Activated B cell treated with CpG ODN at 0.5 μM for 24 hours (primary cell): ENCODE measurements around the gene AGO1. TPM values are rescaled to one million over a fixed set of nuclear protein-coding genes. Genes with fewer than 3 reads are reported as not detected.

ENCODE experiments used
- ATAC-seq: fragments of 200-7000 bp; cut with Tn5 transposase; one replicate; pipeline ENCODE4 v1.10.0; 2021; ENCODE audit warnings: low read depth, mild to moderate bottlenecking, moderate library complexity
- CTCF ChIA-PET: fragments of 350-600 bp; sonication (Branson Sonifier 250); formaldehyde crosslinking; loops from one replicate; lab custom pipeline; 2021; ENCODE audit warnings: antibody characterized with exemption; lab: Charles Lee
- POLR2A ChIA-PET: fragments of 350-600 bp; sonication (Branson Sonifier 250); formaldehyde crosslinking; loops from one replicate; lab custom pipeline; 2021; ENCODE audit warnings: antibody characterized with exemption; lab: Charles Lee
- DNase-seq: peaks from one replicate; pipeline ENCODE4 v3.0.0; 2022
- H3K27ac Mint-ChIP-seq: one replicate; pipeline ENCODE4 v1.8.0; 2020; ENCODE audit warnings: mixed read lengths
- H3K27me3 Mint-ChIP-seq: one replicate; pipeline ENCODE4 v1.8.0; 2021; ENCODE audit warnings: mixed read lengths
- H3K36me3 Mint-ChIP-seq: one replicate; pipeline ENCODE4 v1.8.0; 2021; ENCODE audit warnings: low read depth, mixed read lengths
- H3K4me1 Mint-ChIP-seq: one replicate; pipeline ENCODE4 v1.8.0; 2021; ENCODE audit warnings: mixed read lengths
- H3K4me3 Mint-ChIP-seq: one replicate; pipeline ENCODE4 v1.8.0; 2020; ENCODE audit warnings: mild to moderate bottlenecking, mixed read lengths
- H3K9me3 Mint-ChIP-seq: one replicate; pipeline ENCODE4 v1.8.0; 2020; ENCODE audit warnings: mixed read lengths
- intact Hi-C: fragments of 100-400 bp; cut with micrococcal nuclease; formaldehyde crosslinking; loops from one replicate; pipeline ENCODE4 v1.15.1; 2024
- total RNA-seq: library from RNA; stranded (reverse); gene quantifications from 2 replicates; pipeline ENCODE4 v1.2.3, GENCODE V29; 2022
- TF ChIP-seq, protein P1 (sequence below): fragments of 200-600 bp; IDR thresholded peaks from one replicate; pipeline ENCODE4 v1.8.0; 2022; ENCODE audit warnings: antibody characterized with exemption, mild to moderate bottlenecking

The AGO1 gene
- total RNA-seq, 1 donor from 2014 or later: 34.3 TPM

DNA sequence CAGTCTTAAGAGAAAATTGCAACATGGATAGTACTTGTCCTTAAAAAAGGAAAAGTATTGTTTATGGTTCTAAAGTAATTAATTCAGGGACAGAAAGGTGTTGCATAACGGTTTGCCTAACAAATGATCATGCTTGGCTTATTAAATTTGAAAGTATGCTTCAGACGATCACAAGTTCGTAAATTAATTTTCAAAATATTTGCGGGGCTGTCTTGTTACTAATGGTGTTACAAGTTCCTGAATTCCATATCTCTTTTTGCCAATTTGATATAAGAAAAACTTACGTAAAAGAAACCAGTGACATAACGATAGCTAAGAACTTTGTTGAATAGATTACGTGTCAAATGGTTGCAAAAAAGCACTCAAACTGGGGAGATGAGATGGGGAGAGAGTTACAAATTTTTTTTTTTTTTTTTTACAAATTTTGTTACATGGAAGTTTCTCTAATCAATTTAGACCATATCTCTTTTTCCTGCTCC lies 49.2 kb downstream of the AGO1 start:
- intact Hi-C loops: loop anchor here (5.0 kb wide), 2 partner anchors 125 to 455 kb away; partner anchors contain the start of genes AGO4 and STK40

DNA sequence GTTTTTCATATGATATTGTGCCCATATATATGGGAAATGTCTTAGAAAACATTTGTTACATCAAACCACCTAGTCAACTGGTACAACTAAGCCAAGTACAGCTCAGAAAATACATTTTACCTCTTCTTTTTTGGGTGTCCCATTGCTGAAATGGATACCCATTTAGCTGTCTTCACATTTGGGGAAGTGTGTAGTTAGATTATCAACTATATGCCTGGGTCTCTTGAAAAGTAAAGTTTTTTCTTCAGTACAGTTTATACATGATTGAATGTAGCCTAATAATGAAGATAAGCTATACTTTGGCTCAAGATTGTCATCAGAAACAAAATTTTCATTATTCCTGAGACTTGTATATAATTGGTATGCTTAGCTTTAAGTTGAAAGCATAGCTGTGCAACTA lies 49.9 kb downstream of the AGO1 start:
- TF ChIP-seq, protein P1, sequence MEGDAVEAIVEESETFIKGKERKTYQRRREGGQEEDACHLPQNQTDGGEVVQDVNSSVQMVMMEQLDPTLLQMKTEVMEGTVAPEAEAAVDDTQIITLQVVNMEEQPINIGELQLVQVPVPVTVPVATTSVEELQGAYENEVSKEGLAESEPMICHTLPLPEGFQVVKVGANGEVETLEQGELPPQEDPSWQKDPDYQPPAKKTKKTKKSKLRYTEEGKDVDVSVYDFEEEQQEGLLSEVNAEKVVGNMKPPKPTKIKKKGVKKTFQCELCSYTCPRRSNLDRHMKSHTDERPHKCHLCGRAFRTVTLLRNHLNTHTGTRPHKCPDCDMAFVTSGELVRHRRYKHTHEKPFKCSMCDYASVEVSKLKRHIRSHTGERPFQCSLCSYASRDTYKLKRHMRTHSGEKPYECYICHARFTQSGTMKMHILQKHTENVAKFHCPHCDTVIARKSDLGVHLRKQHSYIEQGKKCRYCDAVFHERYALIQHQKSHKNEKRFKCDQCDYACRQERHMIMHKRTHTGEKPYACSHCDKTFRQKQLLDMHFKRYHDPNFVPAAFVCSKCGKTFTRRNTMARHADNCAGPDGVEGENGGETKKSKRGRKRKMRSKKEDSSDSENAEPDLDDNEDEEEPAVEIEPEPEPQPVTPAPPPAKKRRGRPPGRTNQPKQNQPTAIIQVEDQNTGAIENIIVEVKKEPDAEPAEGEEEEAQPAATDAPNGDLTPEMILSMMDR: no peak
- Mint-ChIP-seq H3K36me3 (peaks cover 2% of the 10 kb centered on the region), H3K27ac (no peak overlapping the region), H3K27me3 (no peaks in the 10 kb centered on the region), H3K4me3 (peak overlapping the region; percentile 11), H3K4me1 (peaks cover 28% of the 10 kb centered on the region), H3K9me3 (no peaks in the 10 kb centered on the region)
- DNase-seq (no peak), ATAC-seq (no peak)
- ChIA-PET CTCF (no interaction called here), POLR2A (interaction anchor here (0.5 to 0.6 kb wide), 3 partner anchors 38 to 468 kb away, joined by 3 to 9 read pairs (median 3); no protein-coding TSS in a partner anchor)
- intact Hi-C loops: loop anchor here (5.0 kb wide), 2 partner anchors 126 to 454 kb away; partner anchors contain the start of genes AGO4 and STK40

More for the DNA sequence above, 49.2 kb downstream of the AGO1 start:
- TF ChIP-seq, protein P1: no peak
- peak overlapping the region; percentile 91 for H3K4me3 Mint-ChIP-seq
- no peak for ATAC-seq
- ChIA-PET POLR2A (interaction anchor here (1.3 to 2.7 kb wide), 2 partner anchors 49 to 1072 kb away, joined by 3 to 25 read pairs; partner anchors contain the start of genes AGO1 and SMIM12), CTCF (interaction anchor here (1.6 kb wide), 1 partner anchor 50 kb away, joined by 5 read pairs; no protein-coding TSS in a partner anchor)
- H3K27ac Mint-ChIP-seq: peak overlapping the region; percentile 24
- no peaks in the 10 kb centered on the region for H3K9me3 Mint-ChIP-seq
- peaks cover 2% of the 10 kb centered on the region for H3K36me3 Mint-ChIP-seq
- H3K27me3 Mint-ChIP-seq: no peaks in the 10 kb centered on the region
- DNase-seq: no peak
- H3K4me1 Mint-ChIP-seq: peaks cover 28% of the 10 kb centered on the region

DNA sequence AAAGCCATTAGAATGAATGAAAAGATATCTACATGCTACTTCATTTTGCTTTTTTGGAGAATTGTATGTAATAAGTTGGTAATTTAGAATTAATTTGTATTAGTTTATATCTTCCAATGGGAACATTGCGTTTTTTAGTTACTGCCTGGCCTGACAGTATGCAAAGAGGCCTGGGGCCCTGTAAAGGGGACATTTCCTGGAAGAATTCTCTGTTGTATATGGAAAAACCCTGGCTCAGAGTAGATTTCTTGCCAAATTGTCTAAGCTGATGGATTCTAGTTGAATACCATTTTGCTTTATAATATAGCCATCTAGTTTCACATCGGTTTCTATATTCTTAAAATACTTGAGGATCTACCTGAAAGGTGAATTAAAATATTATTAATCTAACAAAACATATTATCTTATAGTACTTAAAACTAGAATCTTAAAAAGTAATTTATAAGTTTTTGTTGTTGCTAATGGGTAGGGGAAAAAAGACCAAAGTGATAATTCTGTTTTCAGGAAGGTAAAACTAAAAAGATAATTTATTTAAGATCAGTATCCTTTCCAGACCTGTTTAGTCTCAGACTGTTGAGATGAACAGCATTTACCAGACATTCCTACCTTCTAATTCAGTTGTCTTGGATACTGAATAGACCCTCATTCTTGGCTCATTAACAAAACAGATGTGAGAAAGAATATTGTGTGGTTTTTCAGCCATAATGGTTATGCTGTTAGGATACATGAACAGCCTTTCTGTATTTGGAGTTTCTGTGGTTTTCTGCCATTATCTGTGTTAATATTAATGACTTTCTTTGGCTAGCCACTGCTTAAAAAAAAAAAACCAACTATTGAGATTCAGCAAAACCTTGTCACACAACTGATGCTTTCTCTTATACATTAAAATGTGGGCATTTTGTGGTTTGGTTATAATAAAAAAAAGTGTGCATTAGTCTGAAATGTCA lies 52.7 kb downstream of the AGO1 start:
- intact Hi-C loops: no loop called here
- Mint-ChIP-seq H3K27ac (no peak overlapping the region), H3K4me3 (no peak overlapping the region), H3K4me1 (peaks cover 27% of the 10 kb centered on the region), H3K9me3 (no peaks in the 10 kb centered on the region), H3K27me3 (no peaks in the 10 kb centered on the region), H3K36me3 (peaks cover 2% of the 10 kb centered on the region)
- ChIA-PET CTCF (no interaction called here), POLR2A (no interaction called here)
- TF ChIP-seq, protein P1: no peak
- DNase-seq: no peak
- no peak for ATAC-seq

DNA sequence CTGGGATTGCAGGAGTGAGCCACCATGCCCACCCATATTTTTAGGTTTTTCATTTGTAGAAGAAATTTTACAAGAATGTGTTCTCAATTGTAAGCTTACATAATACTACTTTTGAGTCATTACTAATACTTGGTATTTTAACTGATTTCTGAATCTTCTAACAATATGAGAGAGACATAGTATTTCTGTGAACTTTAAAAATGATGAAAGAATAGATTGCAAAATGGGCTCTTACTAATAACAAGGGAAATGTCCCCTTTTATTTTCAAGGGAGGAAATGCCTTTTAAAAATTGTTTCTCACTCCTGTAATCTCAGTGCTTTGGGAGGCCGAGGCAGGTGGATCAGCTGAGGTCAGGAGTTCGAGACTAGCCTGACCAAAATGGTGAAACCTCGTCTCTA lies 53.8 kb downstream of the AGO1 start:
- intact Hi-C loops: no loop called here
- peaks cover 6% of the 10 kb centered on the region for H3K36me3 Mint-ChIP-seq
- H3K4me3 Mint-ChIP-seq: no peak overlapping the region
- ATAC-seq (no peak), DNase-seq (no peak)
- H3K27ac Mint-ChIP-seq: no peak overlapping the region
- TF ChIP-seq, protein P1: no peak
- peaks cover 32% of the 10 kb centered on the region for H3K4me1 Mint-ChIP-seq
- no peaks in the 10 kb centered on the region for H3K9me3 Mint-ChIP-seq
- ChIA-PET POLR2A (no interaction called here), CTCF (no interaction called here)
- no peaks in the 10 kb centered on the region for H3K27me3 Mint-ChIP-seq

DNA sequence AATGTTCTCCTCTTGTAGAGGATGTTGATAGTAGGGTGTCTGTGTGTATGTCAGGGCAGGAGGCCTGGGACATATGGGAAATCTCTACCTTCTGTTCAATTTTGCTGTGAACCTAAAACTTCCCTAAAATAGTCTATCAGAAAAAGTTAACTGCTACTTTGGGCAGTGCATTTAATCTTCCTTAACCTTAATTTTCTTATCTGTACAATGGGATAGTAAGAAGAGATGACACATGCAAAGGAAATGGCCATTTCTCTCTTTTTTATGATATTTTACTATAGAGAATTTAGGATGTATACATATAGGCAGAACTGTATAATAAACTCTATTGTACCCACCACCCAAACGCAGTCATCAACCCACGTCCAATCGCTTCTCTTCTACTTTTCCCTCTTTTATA lies 56.5 kb downstream of the AGO1 start:
- CTCF ChIA-PET: no interaction called here
- ATAC-seq (no peak), DNase-seq (no peak)
- Mint-ChIP-seq H3K27me3 (no peaks in the 10 kb centered on the region), H3K4me1 (peaks cover 31% of the 10 kb centered on the region), H3K36me3 (peaks cover 6% of the 10 kb centered on the region), H3K9me3 (no peaks in the 10 kb centered on the region), H3K27ac (no peak overlapping the region), H3K4me3 (no peak overlapping the region)
- POLR2A ChIA-PET: no interaction called here
- TF ChIP-seq, protein P1: no peak
- intact Hi-C loops: no loop called here
